Ovary (tissue), 9 donors: ENCODE results near the gene CALML4. TPM values are rescaled to one million over a fixed set of nuclear protein-coding genes. Genes with fewer than 3 reads are reported as not detected.
"Not testable (repeated sequence)": the region's sequence is repeated elsewhere in the genome, so short reads cannot be mapped to it uniquely, and the experiment has no call there.

Experiments used
- DNase-seq, 5 donors: peaks; one replicate each; pipeline ENCODE4 v3.0.0-alpha.2; 2019 to 2020
- H3K27ac ChIP-seq, 2 donors: fragments of 200-600 bp; one replicate each; pipeline versions ENCODE4 v1.5.1 to v1.8.0; 2019 to 2022
- H3K27me3 ChIP-seq: fragments of 200-600 bp; one replicate; pipeline ENCODE4 v1.8.0; 2022
- H3K36me3 ChIP-seq: fragments of 200-600 bp; sonication (generic); one replicate; pipeline ENCODE4 v1.5.1; 2019
- H3K4me1 ChIP-seq: one replicate; pipeline ENCODE4 v1.8.1; 2013; ENCODE audit warnings: mild to moderate bottlenecking, moderate library complexity; ENCODE audit not compliant: insufficient read depth
- H3K4me3 ChIP-seq: fragments of 200-600 bp; sonication (generic); one replicate; pipeline ENCODE4 v1.5.1; 2017
- H3K9me3 ChIP-seq, 2 donors: fragments of 200-600 bp in 1 of 2; sonication (generic) in 1 of 2; one replicate each; pipeline versions ENCODE4 v1.5.1 to v1.8.1; 2013 to 2019; ENCODE audit warnings: mild to moderate bottlenecking in 1 of 2, moderate library complexity in 1 of 2
- CTCF ChIP-seq, 3 donors: fragments of 450-650 bp in 2 of 3; fragments of 200-600 bp in 1 of 3; IDR thresholded peaks; one replicate each; pipeline versions ENCODE4 v1.5.1 to v1.8.0; 2016 to 2022; ENCODE audit warnings: antibody characterized with exemption in 3 of 3, mild to moderate bottlenecking in 1 of 3
- EP300 ChIP-seq: sonication (generic); formaldehyde crosslinking; IDR thresholded peaks from one replicate; pipeline ENCODE4 v1.6.1; 2017; ENCODE audit warnings: antibody characterized with exemption
- POLR2A ChIP-seq: fragments of 450-650 bp; IDR thresholded peaks from one replicate; pipeline ENCODE4 v1.6.1; 2017; ENCODE audit warnings: antibody characterized with exemption, mild to moderate bottlenecking, moderate library complexity
- WGBS, 3 donors: extraction: QIAGEN DNeasy Blood & Tissue Kit in 1 of 3; methylation state at CpG; one replicate each; pipeline versions ENCODE4 v1.1.5 to v1.1.7; 2013 to 2017; 5-methylcytosine and 5-hydroxymethylcytosine counted together
- intact Hi-C, 4 donors: fragments of 100-400 bp; cut with DNase I; formaldehyde crosslinking; loops; one replicate each; pipeline versions ENCODE4 v1.11.0 to v1.15.1; 2022 to 2023
- polyA plus RNA-seq, 2 donors: library from polyadenylated mRNA; stranded (reverse); fragments of 200-250 nt in 1 of 2; fragments of 350-450 nt in 1 of 2; fragmentation: Illumina TruSeq in 1 of 2; extraction: RNeasy Lipid Tissue Mini Kit (QIAGEN cat#74804) in 1 of 2; gene quantifications; one replicate each; pipeline ENCODE4 v1.2.3, GENCODE V29; 2013 to 2014
- total RNA-seq, 7 donors: library from RNA; depleted of rRNA in 2 of 7; stranded (reverse); fragments of >200 nt in 2 of 7; fragmentation: NEBNext Ultra II Directional in 3 of 7; extraction: Animal tissue kit (Norgen Biotek cat#: 25700) in 3 of 7; gene quantifications; one replicate each; pipeline versions ENCODE4 v1.1.0 to v1.2.4, GENCODE V29; 2016 to 2023
- donor health status: DM: no; HTN: no; CAD: no; lungs with moderate emphysema.
- donor health status: DM: no; HTN: no; CAD: no.
- donor health status: Bipolar disorder and iron deficiency.
- donor health status: DM: yes; HTN: yes; CAD: no.
- donor health status: DM: no; HTN: no; CAD: no.
- donor health status: DM: yes; HTN: yes; CAD: no.

CALML4 gene
- total and polyA plus RNA-seq, 9 donors = 2.5 to 9.5 (median 3.2) TPM

GRCh38 chr15:68229386-68230156, 24.4 kb upstream of the CALML4 start, which contains the start of gene CLN6:
CLN6 (minus strand) TSS chr15:68229728; CDS start chr15:68229584, 144 bp downstream.
- Histone ChIP-seq H3K36me3 (no peaks in the 10 kb centered on the region), H3K4me1 (peaks cover 9% of the 10 kb centered on the region), H3K27ac (peak within 1 kb of the TSS; percentile 55 to 74), H3K4me3 (peak within 1 kb of the TSS; percentile 94), H3K27me3 (no peaks in the 10 kb centered on the region), H3K9me3 (no peaks in the 10 kb centered on the region)
- 0 to 2% (median 1%) methylated on average over 36 to 81 of the region's 82 CpGs for WGBS, 3 donors
- TF ChIP-seq CTCF (IDR thresholded peaks at IDR 0.05) = no peak
- no peak for TF ChIP-seq EP300
- TF ChIP-seq POLR2A = no peak
- peak; percentile 80 to 87 (median 83) for DNase-seq
- intact Hi-C loops = no loop called here

- peak in 1 of 5 donors; percentile 29 for DNase-seq
- 0 to 1% (median 0%) methylated on average over 19 to 39 of the region's 39 CpGs for WGBS, 3 donors
These were observed 23.8 kb upstream of the CALML4 start for GRCh38 chr15:68228971-68229385.

GRCh38 chr15:68228143-68228970, 23.2 kb upstream of the CALML4 start:
- Histone ChIP-seq H3K9me3 (no peaks in the 10 kb centered on the region), H3K36me3 (no peaks in the 10 kb centered on the region), H3K4me1 (peaks cover 9% of the 10 kb centered on the region), H3K27me3 (no peaks in the 10 kb centered on the region), H3K27ac (no peak overlapping the region), H3K4me3 (peak overlapping the region; percentile 94)
- intact Hi-C loops = no loop called here
- no peak for TF ChIP-seq EP300
- no peak for TF ChIP-seq CTCF (IDR thresholded peaks at IDR 0.05)
- TF ChIP-seq POLR2A = no peak
- no peak for DNase-seq
- 37 to 45% (median 41%) methylated on average over 25 of the region's 25 CpGs for WGBS, 3 donors

More at GRCh38 chr15:68228971-68229385, 23.8 kb upstream of the CALML4 start:
- no peak for TF ChIP-seq CTCF (IDR thresholded peaks at IDR 0.05)
- no peak for TF ChIP-seq EP300
- TF ChIP-seq POLR2A = no peak
- intact Hi-C loops = no loop called here
- Histone ChIP-seq H3K4me1 (peaks cover 9% of the 10 kb centered on the region), H3K9me3 (no peaks in the 10 kb centered on the region), H3K27ac (peak overlapping the region; percentile 55 to 74), H3K36me3 (no peaks in the 10 kb centered on the region), H3K4me3 (peak overlapping the region; percentile 94), H3K27me3 (no peaks in the 10 kb centered on the region)

- intact Hi-C loops = no loop called here
- DNase-seq = no peak
- H3K4me1 ChIP-seq = peaks cover 9% of the 10 kb centered on the region
- TF ChIP-seq CTCF (IDR thresholded peaks at IDR 0.05) = no peak
- TF ChIP-seq EP300 = no peak
- no peak for TF ChIP-seq POLR2A
- no peak overlapping the region for H3K27ac ChIP-seq
- no peaks in the 10 kb centered on the region for H3K9me3 ChIP-seq
- 78 to 85% (median 84%) methylated on average over 9 of the region's 9 CpGs for WGBS, 3 donors
- no peak overlapping the region for H3K4me3 ChIP-seq
- no peaks in the 10 kb centered on the region for H3K27me3 ChIP-seq
- no peaks in the 10 kb centered on the region for H3K36me3 ChIP-seq
These were observed 22.6 kb upstream of the CALML4 start for GRCh38 chr15:68227643-68228142.

GRCh38 chr15:68225442-68225841, 20.3 kb upstream of the CALML4 start:
- intact Hi-C loops, H3K4me1 ChIP-seq, DNase-seq, H3K27me3 ChIP-seq, H3K9me3 ChIP-seq, H3K36me3 ChIP-seq, H3K27ac ChIP-seq, H3K4me3 ChIP-seq: not testable (repeated sequence)
- WGBS, 3 donors = 92 to 95% (median 95%) methylated on average over 4 of the region's 4 CpGs
